HG03103 (cell line): ENCODE measurements around the gene LMCD1.
"Not testable (repeated sequence)": the region's sequence is repeated elsewhere in the genome, so short reads cannot be mapped to it uniquely, and the experiment has no call there.

Experiments
- ATAC-seq: cut with Tn5 transposase; IDR thresholded peaks from one replicate; pipeline ENCODE4 v1.9.1; 2021; ENCODE audit warnings: low read depth; ENCODE audit not compliant: unreplicated experiment

LMCD1 gene

GRCh38 chr3:8579096-8579495 lies 77.5 kb downstream of the LMCD1 start:
- peak; percentile 99 for ATAC-seq

- no peak for ATAC-seq
Observed at GRCh38 chr3:8579943-8580342, 78.3 kb downstream of the LMCD1 start.

GRCh38 chr3:8580434-8580833 lies 78.8 kb downstream of the LMCD1 start:
- ATAC-seq, result not testable (repeated sequence)

- no peak for ATAC-seq
Observed at GRCh38 chr3:8581373-8581772, 79.8 kb downstream of the LMCD1 start.

GRCh38 chr3:8581806-8582445 lies 80.3 kb downstream of the LMCD1 start:
- ATAC-seq, result no peak

GRCh38 chr3:8584661-8585060 lies 83.0 kb downstream of the LMCD1 start:
- no peak for ATAC-seq

- no peak for ATAC-seq
Observed at GRCh38 chr3:8589880-8590556, 88.4 kb downstream of the LMCD1 start.

- ATAC-seq, result no peak
Observed at GRCh38 chr3:8593021-8593827, 91.6 kb downstream of the LMCD1 start.

- no peak for ATAC-seq
Observed at GRCh38 chr3:8595252-8595651, 93.6 kb downstream of the LMCD1 start.

GRCh38 chr3:8595695-8596115 lies 94.1 kb downstream of the LMCD1 start:
- ATAC-seq, result no peak

- no peak for ATAC-seq
Observed at GRCh38 chr3:8596321-8597218, 94.9 kb downstream of the LMCD1 start.

- ATAC-seq, result no peak
Observed at GRCh38 chr3:8597219-8597853, 95.7 kb downstream of the LMCD1 start.

GRCh38 chr3:8599146-8599545 lies 97.5 kb downstream of the LMCD1 start:
- ATAC-seq, result no peak

GRCh38 chr3:8600457-8600856 lies 98.8 kb downstream of the LMCD1 start:
- ATAC-seq, result no peak

GRCh38 chr3:8603115-8603710 lies 101.6 kb downstream of the LMCD1 start:
- ATAC-seq, result no peak

- ATAC-seq, result no peak
Observed at GRCh38 chr3:8604006-8604405, 102.4 kb downstream of the LMCD1 start.

- ATAC-seq, result no peak
Observed at GRCh38 chr3:8604988-8605387, 103.4 kb downstream of the LMCD1 start.

- no peak for ATAC-seq
Observed at GRCh38 chr3:8606701-8607231, 105.1 kb downstream of the LMCD1 start.

- no peak for ATAC-seq
Observed at GRCh38 chr3:8607234-8608040, 105.8 kb downstream of the LMCD1 start.
